ENCODE results near the gene PACS2. TPM values are rescaled to one million over a fixed set of nuclear protein-coding genes. Genes with fewer than 3 reads are reported as not detected.

Gene PACS2
- total RNA-seq, 1 experiment from 2014 or later, result 72.5 TPM

DNA sequence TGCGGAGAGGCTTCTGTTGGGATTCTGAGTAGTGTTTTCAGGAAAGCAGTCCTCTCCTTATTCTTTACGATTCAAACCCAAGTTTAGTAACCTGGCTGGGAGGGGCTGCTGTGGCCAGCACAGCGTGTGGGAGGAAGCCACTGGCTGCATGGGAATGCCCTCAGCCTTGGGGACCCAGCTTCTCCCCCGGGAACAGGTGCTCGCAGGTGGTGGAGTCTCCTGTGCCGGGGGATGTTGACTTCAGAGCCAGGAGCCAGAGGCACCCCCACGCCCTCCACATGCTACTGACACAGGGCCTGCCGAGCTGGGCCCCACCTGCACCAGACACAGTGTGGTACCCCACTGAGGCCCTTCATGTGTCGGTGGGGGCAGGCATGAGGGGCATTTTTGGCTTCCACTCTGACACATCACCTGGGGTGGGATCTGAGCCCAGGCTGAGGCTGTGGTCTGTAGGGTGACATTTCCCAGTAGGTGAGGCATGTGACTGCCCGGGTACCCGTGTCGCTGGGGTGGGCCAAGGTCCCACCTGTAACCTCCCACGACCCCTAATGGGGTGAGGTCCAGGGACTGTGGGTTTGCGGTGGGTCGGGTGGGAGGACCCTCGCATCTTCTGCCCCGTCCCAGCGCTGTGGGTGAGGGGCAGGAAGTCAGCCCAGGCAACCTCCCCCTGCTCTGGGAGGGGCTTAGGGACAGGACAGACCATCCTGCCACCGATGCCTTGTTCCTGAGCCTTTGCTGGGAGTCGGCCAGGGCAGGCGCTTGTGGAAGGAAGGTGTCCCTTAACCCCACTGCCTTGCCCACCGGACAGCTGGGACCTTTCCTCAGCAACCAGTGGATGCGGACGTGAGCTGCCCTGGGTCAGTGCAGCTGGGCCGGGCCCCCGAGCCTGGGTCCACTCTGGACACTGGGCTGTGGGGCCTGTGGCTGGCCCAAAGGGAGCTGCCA is 131.6 kb downstream of the PACS2 start:
- H3K36me3 Mint-ChIP-seq (ENCODE audit: insufficient read depth in 1 of 3, low read depth in 3 of 3), result peaks cover 17 to 43% (median 33%) of the 10 kb centered on the region in 3 experiments; a peak in 6 of 7 replicates
- H3K27ac Mint-ChIP-seq, result peak overlapping the region in 1 of 3 experiments; percentile 63; a peak in 1 of 7 replicates
- no peak overlapping the region for H3K4me3 Mint-ChIP-seq
- no peak overlapping the region for H4K91ac ChIP-seq (ENCODE audit: insufficient read length, low read depth, low read length)
- no peak overlapping the region for H2BK20ac ChIP-seq (ENCODE audit: low read depth, low read length, poor library complexity, severe bottlenecking)
- H2BK5ac ChIP-seq (ENCODE audit: insufficient read length, low read length), result no peak overlapping the region
- H3K27ac ChIP-seq (ENCODE audit: insufficient read length, low read depth, low read length), result no peak overlapping the region
- no peaks in the 10 kb centered on the region for H3K4me1 ChIP-seq (ENCODE audit: insufficient read depth, low read length)
- no CpG with 5 or more reads among the region's 26 CpGs for WGBS (ENCODE audit: extremely low coverage, insufficient read length, low lambda C conversion rate)
- no peak overlapping the region for H3K9ac ChIP-seq (ENCODE audit: extremely low read depth, insufficient read length, low read length)
- H3K23ac ChIP-seq (ENCODE audit: insufficient read length, low read depth, low read length), result no peak overlapping the region
- no peaks in the 10 kb centered on the region for H3K23me2 ChIP-seq (ENCODE audit: insufficient read length, low read depth, low read length, poor library complexity, severe bottlenecking)
- no peak overlapping the region for H3T11ph ChIP-seq (ENCODE audit: low read length)
- no peaks in the 10 kb centered on the region for H3K4me1 Mint-ChIP-seq
- no peak overlapping the region for H4K5ac ChIP-seq (ENCODE audit: insufficient read length, low read depth, low read length)
- no peak overlapping the region for H2BK120ac ChIP-seq (ENCODE audit: low read depth, low read length, poor library complexity, severe bottlenecking)
- no peak overlapping the region; the same call in 1 of the 2 replicates for H2BK15ac ChIP-seq (ENCODE audit: low read depth, low read length)
- H3K9me3 ChIP-seq (ENCODE audit: control insufficient read depth, low read depth, low read length), result no peaks in the 10 kb centered on the region
- H3K9me3 Mint-ChIP-seq, result no peaks in the 10 kb centered on the region
- TF ChIP-seq, protein P1, sequence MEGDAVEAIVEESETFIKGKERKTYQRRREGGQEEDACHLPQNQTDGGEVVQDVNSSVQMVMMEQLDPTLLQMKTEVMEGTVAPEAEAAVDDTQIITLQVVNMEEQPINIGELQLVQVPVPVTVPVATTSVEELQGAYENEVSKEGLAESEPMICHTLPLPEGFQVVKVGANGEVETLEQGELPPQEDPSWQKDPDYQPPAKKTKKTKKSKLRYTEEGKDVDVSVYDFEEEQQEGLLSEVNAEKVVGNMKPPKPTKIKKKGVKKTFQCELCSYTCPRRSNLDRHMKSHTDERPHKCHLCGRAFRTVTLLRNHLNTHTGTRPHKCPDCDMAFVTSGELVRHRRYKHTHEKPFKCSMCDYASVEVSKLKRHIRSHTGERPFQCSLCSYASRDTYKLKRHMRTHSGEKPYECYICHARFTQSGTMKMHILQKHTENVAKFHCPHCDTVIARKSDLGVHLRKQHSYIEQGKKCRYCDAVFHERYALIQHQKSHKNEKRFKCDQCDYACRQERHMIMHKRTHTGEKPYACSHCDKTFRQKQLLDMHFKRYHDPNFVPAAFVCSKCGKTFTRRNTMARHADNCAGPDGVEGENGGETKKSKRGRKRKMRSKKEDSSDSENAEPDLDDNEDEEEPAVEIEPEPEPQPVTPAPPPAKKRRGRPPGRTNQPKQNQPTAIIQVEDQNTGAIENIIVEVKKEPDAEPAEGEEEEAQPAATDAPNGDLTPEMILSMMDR (conservative IDR thresholded peaks at IDR 0.05), result no peak
- H2AFZ ChIP-seq (ENCODE audit: low read length), result no peak overlapping the region
- H3K4me2 ChIP-seq (ENCODE audit: insufficient read depth, insufficient read length, low read length), result no peak overlapping the region
- no peak overlapping the region for H3K56ac ChIP-seq (ENCODE audit: insufficient read length, low read depth, low read length)
- H3K79me1 ChIP-seq (ENCODE audit: insufficient read depth, low read depth, low read length, poor library complexity, severe bottlenecking), result no peaks in the 10 kb centered on the region
- H3K79me2 ChIP-seq (ENCODE audit: insufficient read depth, low read length), result no peaks in the 10 kb centered on the region
- DNase-seq, result no peak
- no peak overlapping the region for H3K4ac ChIP-seq (ENCODE audit: low read depth, low read length)
- no peak overlapping the region for H2AK5ac ChIP-seq (ENCODE audit: insufficient read length, low read length)
- H4K8ac ChIP-seq (replicated peaks; ENCODE audit: insufficient read length, low read depth, low read length), result no peak overlapping the region
- H3K27me3 ChIP-seq (ENCODE audit: insufficient read depth, low read length), result no peaks in the 10 kb centered on the region
- no peak overlapping the region for H3K18ac ChIP-seq (ENCODE audit: insufficient read length, low read depth, low read length)
- no peak overlapping the region for H2BK12ac ChIP-seq (ENCODE audit: insufficient read length, low read depth, low read length)
- H3K14ac ChIP-seq (ENCODE audit: insufficient read depth, low read length), result no peak overlapping the region; the same call in 1 of the 2 replicates
- H3K27me3 Mint-ChIP-seq (ENCODE audit: low read depth), result no peaks in the 10 kb centered on the region
- H4K20me1 ChIP-seq (ENCODE audit: control insufficient read depth, insufficient read depth, insufficient read length), result no peaks in the 10 kb centered on the region
